HCT116 (cell line): ENCODE results near the gene IL1F10. TPM values are rescaled to one million over a fixed set of nuclear protein-coding genes. Genes with fewer than 3 reads are reported as not detected.

Experiments used
- ATAC-seq: fragments of 200-7000 bp; cut with Tn5 transposase; 2 replicates; pipeline ENCODE4 v1.9.1; 2020; ENCODE audit warnings: mild to moderate bottlenecking, moderate library complexity
- BruUV-seq: library from RNA; stranded (reverse); fragments of 400-500 nt; replicated peaks from 2 replicates; lab custom pipeline; 2021; lab: Mats Ljungman, UMichigan
- CTCF ChIA-PET: fragments of 300-600 bp; sonication (Branson Sonifier 250); formaldehyde crosslinking; loops from one replicate; lab custom pipeline; 2021; ENCODE audit warnings: antibody characterized with exemption; lab: Charles Lee
- POLR2A ChIA-PET: fragments of 300-600, 350-600 bp; sonication (Branson Sonifier 250); formaldehyde crosslinking; loops from one replicate; lab custom pipeline; 2021; ENCODE audit warnings: antibody characterized with exemption; lab: Charles Lee
- RAD21 ChIA-PET, 2 experiments: fragments of 300-600 bp; sonication (Branson Sonifier 250); formaldehyde crosslinking; loops; one replicate each; lab custom pipeline; 2023; ENCODE audit warnings: low total read pairs in 2 of 2; ENCODE audit not compliant: uncharacterized antibody in 2 of 2, unreplicated experiment in 2 of 2, low non-redundant PET in 1 of 2; lab: Charles Lee
- DNase-seq: peaks from one replicate; pipeline ENCODE4 v3.0.0-alpha.2; 2010; ENCODE audit warnings: low read depth, low spot score
- H2AFZ ChIP-seq: fragments of 200-600 bp; shearing (Covaris generic), sonication (generic); 2 replicates; pipeline ENCODE4 v1.6.1; 2017; ENCODE audit warnings: low read depth, mixed run types, mixed read lengths, antibody characterized with exemption, low read length; ENCODE audit not compliant: poor library complexity, severe bottlenecking
- H3K27ac ChIP-seq: 2 replicates; pipeline ENCODE4 v1.5.1; 2012; ENCODE audit warnings: low read depth, low read length
- H3K27me3 ChIP-seq: fragments of 200-600 bp; sonication (generic); 2 replicates; pipeline ENCODE4 v1.6.1; 2016; ENCODE audit warnings: mixed run types, low read length, mixed read lengths; ENCODE audit not compliant: insufficient read depth
- H3K36me3 ChIP-seq, 2 experiments: fragments of 200-500 bp in 1 of 2; fragments of 200-600 bp in 1 of 2; sonication (Bioruptor generic) in 1 of 2; sonication (generic) in 1 of 2; 2 replicates each; pipeline versions ENCODE4 v1.5.1 to v1.6.1; 2014 to 2016; ENCODE audit warnings: low read length in 2 of 2, inconsistent platforms in 1 of 2, mixed read lengths in 1 of 2, mixed run types in 1 of 2; ENCODE audit not compliant: insufficient read depth in 2 of 2, control insufficient read depth in 1 of 2
- H3K4me1 ChIP-seq, 2 experiments: fragments of 200-600 bp in 1 of 2; sonication (generic) in 1 of 2; 2 replicates each; pipeline versions ENCODE4 v1.5.1 to v1.6.1; 2012 to 2017; ENCODE audit warnings: low read length in 2 of 2, inconsistent platforms in 1 of 2, mild to moderate bottlenecking in 1 of 2, mixed read lengths in 1 of 2, mixed run types in 1 of 2, moderate library complexity in 1 of 2; ENCODE audit not compliant: insufficient read depth in 2 of 2, control insufficient read depth in 1 of 2
- H3K4me2 ChIP-seq: fragments of 200-600 bp; sonication (generic); 2 replicates; pipeline ENCODE4 v1.6.1; 2017; ENCODE audit warnings: mixed run types, low read length, mixed read lengths
- H3K4me3 ChIP-seq, 2 experiments: fragments of 200-600 bp in 1 of 2; sonication (generic) in 1 of 2; replicated peaks in 1 of 2; 2 replicates each; pipeline ENCODE4 v1.5.1; 2011 to 2016; ENCODE audit warnings: low read length in 2 of 2, control low read depth in 1 of 2, low read depth in 1 of 2, mild to moderate bottlenecking in 1 of 2, mixed read lengths in 1 of 2, mixed run types in 1 of 2
- H3K79me2 ChIP-seq: fragments of 200-600 bp; sonication (generic); 2 replicates; pipeline ENCODE4 v1.6.1; 2017; ENCODE audit warnings: mild to moderate bottlenecking, mixed run types, low read length, moderate library complexity, mixed read lengths; ENCODE audit not compliant: insufficient read depth
- H3K9ac ChIP-seq: fragments of 200-600 bp; sonication (generic); 2 replicates; pipeline ENCODE4 v1.6.1; 2016; ENCODE audit warnings: low read length, mixed read lengths
- H3K9me2 ChIP-seq: fragments of 200-600 bp; sonication (generic), shearing (Covaris generic); 2 replicates; pipeline ENCODE4 v1.6.1; 2017; ENCODE audit warnings: mixed run types, mild to moderate bottlenecking, moderate library complexity; ENCODE audit not compliant: insufficient read depth
- H3K9me3 ChIP-seq, 2 experiments: fragments of 200-500 bp in 1 of 2; fragments of 200-600 bp in 1 of 2; sonication (Bioruptor generic) in 1 of 2; sonication (generic) in 1 of 2; 2 replicates each; pipeline ENCODE4 v1.6.1; 2014 to 2017; ENCODE audit warnings: low read length in 2 of 2, mixed read lengths in 2 of 2, inconsistent platforms in 1 of 2, low read depth in 1 of 2, mild to moderate bottlenecking in 1 of 2, mixed run types in 1 of 2, moderate library complexity in 1 of 2; ENCODE audit not compliant: control insufficient read depth in 1 of 2, insufficient read depth in 1 of 2
- H4K20me1 ChIP-seq: fragments of 200-600 bp; sonication (generic), shearing (Covaris generic); 2 replicates; pipeline ENCODE4 v1.6.1; 2017; ENCODE audit warnings: mixed run types, mild to moderate bottlenecking, moderate library complexity; ENCODE audit not compliant: insufficient read depth
- CBX3 ChIP-seq: IDR thresholded peaks from 2 replicates; pipeline ENCODE4 v1.6.1; 2012; ENCODE audit warnings: low read depth
- EGR1 ChIP-seq: IDR thresholded peaks from 2 replicates; pipeline ENCODE4 v1.6.1; 2012; ENCODE audit warnings: low read depth
- ELF1 ChIP-seq: IDR thresholded peaks from 2 replicates; pipeline ENCODE4 v1.6.1; 2012; ENCODE audit warnings: low read depth, borderline replicate concordance
- FOSL1 ChIP-seq: IDR thresholded peaks from 2 replicates; pipeline ENCODE4 v1.6.1; 2012; ENCODE audit warnings: low read depth
- RAD21 ChIP-seq: IDR thresholded peaks from 2 replicates; pipeline ENCODE4 v1.6.1; 2012; ENCODE audit warnings: low read depth, mild to moderate bottlenecking
- SRF ChIP-seq: IDR thresholded peaks from 2 replicates; pipeline ENCODE4 v1.6.1; 2012; ENCODE audit warnings: low read depth
- YY1 ChIP-seq: IDR thresholded peaks from 2 replicates; pipeline ENCODE4 v1.6.1; 2011; ENCODE audit warnings: low read length, low read depth, moderate library complexity, mild to moderate bottlenecking; ENCODE audit not compliant: insufficient replicate concordance; ENCODE audit errors: extremely low read depth
- intact Hi-C: fragments of 100-400 bp; cut with micrococcal nuclease; formaldehyde crosslinking; loops from 2 replicates; pipeline ENCODE4 v1.10.0; 2022
- total RNA-seq: library from RNA; stranded (reverse); gene quantifications from one replicate; pipeline ENCODE4 v1.2.1, GENCODE V29; 2021; ENCODE audit not compliant: unreplicated experiment
- TF ChIP-seq, protein P1 (sequence below), 3 experiments: fragments of 200-600 bp in 1 of 3; sonication (generic) in 1 of 3; IDR thresholded peaks in 2 of 3; conservative IDR thresholded peaks in 1 of 3; 2 replicates each; pipeline ENCODE4 v1.5.1; 2012 to 2017; ENCODE audit warnings: low read depth in 2 of 3, low read length in 2 of 3, antibody characterized with exemption in 1 of 3, borderline replicate concordance in 1 of 3, control low read depth in 1 of 3, mild to moderate bottlenecking in 1 of 3, mixed read lengths in 1 of 3, mixed run types in 1 of 3, moderate library complexity in 1 of 3; ENCODE audit not compliant: insufficient read depth in 1 of 3

The IL1F10 gene
- total RNA-seq, 1 experiment from 2014 or later, result not detected

GRCh38 chr2:113103277-113103676 is 35.5 kb downstream of the IL1F10 start (continued):
- TF ChIP-seq, protein P1, sequence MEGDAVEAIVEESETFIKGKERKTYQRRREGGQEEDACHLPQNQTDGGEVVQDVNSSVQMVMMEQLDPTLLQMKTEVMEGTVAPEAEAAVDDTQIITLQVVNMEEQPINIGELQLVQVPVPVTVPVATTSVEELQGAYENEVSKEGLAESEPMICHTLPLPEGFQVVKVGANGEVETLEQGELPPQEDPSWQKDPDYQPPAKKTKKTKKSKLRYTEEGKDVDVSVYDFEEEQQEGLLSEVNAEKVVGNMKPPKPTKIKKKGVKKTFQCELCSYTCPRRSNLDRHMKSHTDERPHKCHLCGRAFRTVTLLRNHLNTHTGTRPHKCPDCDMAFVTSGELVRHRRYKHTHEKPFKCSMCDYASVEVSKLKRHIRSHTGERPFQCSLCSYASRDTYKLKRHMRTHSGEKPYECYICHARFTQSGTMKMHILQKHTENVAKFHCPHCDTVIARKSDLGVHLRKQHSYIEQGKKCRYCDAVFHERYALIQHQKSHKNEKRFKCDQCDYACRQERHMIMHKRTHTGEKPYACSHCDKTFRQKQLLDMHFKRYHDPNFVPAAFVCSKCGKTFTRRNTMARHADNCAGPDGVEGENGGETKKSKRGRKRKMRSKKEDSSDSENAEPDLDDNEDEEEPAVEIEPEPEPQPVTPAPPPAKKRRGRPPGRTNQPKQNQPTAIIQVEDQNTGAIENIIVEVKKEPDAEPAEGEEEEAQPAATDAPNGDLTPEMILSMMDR (IDR thresholded peaks at IDR 0.05 in 2 of 3, conservative IDR thresholded peaks at IDR 0.05 in 1 of 3; ENCODE audit: borderline replicate concordance in 1 of 3, insufficient read depth in 1 of 3, low read depth in 2 of 3, low read length in 2 of 3), result no peak
- no peak for TF ChIP-seq FOSL1

- DNase-seq (no peak), ATAC-seq (no peak)
- H4K20me1 ChIP-seq, result no peaks in the 10 kb centered on the region
- H3K9me2 ChIP-seq, result no peaks in the 10 kb centered on the region
- ChIA-PET RAD21 (no interaction called here), POLR2A (no interaction called here), CTCF (no interaction called here)
- no peaks in the 10 kb centered on the region for H3K79me2 ChIP-seq
- no peaks in the 10 kb centered on the region for H3K27me3 ChIP-seq
- H3K9me3 ChIP-seq, result no peaks in the 10 kb centered on the region
- no peak overlapping the region for H3K4me2 ChIP-seq
- no peak overlapping the region for H3K27ac ChIP-seq
- no TSS peak for BruUV-seq
- no peaks in the 10 kb centered on the region for H3K4me1 ChIP-seq
- no peaks in the 10 kb centered on the region for H3K36me3 ChIP-seq
- TF ChIP-seq EGR1, result no peak
- TF ChIP-seq ELF1, result no peak
- TF ChIP-seq YY1, result no peak
- TF ChIP-seq CBX3, result no peak
- no peak for TF ChIP-seq SRF
- TF ChIP-seq RAD21, result no peak
- intact Hi-C loops, result no loop called here
- no peak overlapping the region for H3K9ac ChIP-seq
- H3K4me3 ChIP-seq, result no peak overlapping the region
- no peak overlapping the region for H2AFZ ChIP-seq
Observed at GRCh38 chr2:113104054-113104611, 36.4 kb downstream of the IL1F10 start.
